Activated CD4-positive, alpha-beta T cell treated with anti-CD3 and anti-CD28 coated beads, Interleukin-2, amount 10 ng/mL, durations not matched to agents 24 days and 14 days (primary cell): ENCODE measurements around the gene OS9. TPM values are rescaled to one million over a fixed set of nuclear protein-coding genes. Genes with fewer than 3 reads are reported as not detected.

ENCODE experiments used
- DNase-seq: peaks from one replicate; pipeline ENCODE4 v3.0.0; 2022
- H3K27ac Mint-ChIP-seq: one replicate; pipeline ENCODE4 v1.8.0; 2022; ENCODE audit warnings: mild to moderate bottlenecking, mixed read lengths
- H3K27me3 Mint-ChIP-seq: one replicate; pipeline ENCODE4 v1.8.0; 2022; ENCODE audit warnings: mixed read lengths
- H3K36me3 Mint-ChIP-seq: one replicate; pipeline ENCODE4 v1.8.0; 2022; ENCODE audit warnings: low read depth, mild to moderate bottlenecking, mixed read lengths
- H3K4me1 Mint-ChIP-seq: one replicate; pipeline ENCODE4 v1.8.0; 2021; ENCODE audit warnings: mixed read lengths
- H3K4me3 Mint-ChIP-seq: one replicate; pipeline ENCODE4 v1.8.0; 2022; ENCODE audit warnings: mild to moderate bottlenecking, moderate library complexity, mixed read lengths
- H3K9me3 Mint-ChIP-seq: one replicate; pipeline ENCODE4 v1.8.0; 2021; ENCODE audit warnings: mixed read lengths
- intact Hi-C: fragments of 100-400 bp; cut with micrococcal nuclease; formaldehyde crosslinking; loops from one replicate; pipeline ENCODE4 v1.15.1; 2023
- total RNA-seq: library from RNA; stranded (reverse); gene quantifications from 2 replicates; pipeline ENCODE4 v1.2.3, GENCODE V29; 2022

Gene OS9
- total RNA-seq, 1 donor from 2014 or later: 84.3 TPM

DNA sequence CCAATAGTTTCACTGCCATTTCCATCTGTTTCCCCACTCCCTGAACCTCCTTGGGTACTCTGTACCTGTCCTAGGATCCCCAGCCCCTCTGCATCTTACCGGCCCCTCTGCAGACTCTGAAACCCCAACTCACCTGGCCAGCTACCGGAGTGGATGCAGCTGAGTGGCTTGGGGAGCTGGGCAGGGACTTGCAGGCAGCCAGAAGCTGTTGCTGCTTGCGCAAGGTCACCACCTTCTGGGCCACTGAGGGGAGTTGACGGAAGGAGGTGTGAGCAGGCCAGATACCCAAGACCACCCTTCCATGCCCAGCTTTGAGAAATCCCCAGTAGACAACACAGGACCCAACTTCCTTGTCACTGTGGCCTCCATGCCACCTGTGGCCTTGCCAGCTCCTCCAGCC lies 38.3 kb downstream of the OS9 start:
- Mint-ChIP-seq H3K9me3 (no peaks in the 10 kb centered on the region), H3K27me3 (no peaks in the 10 kb centered on the region), H3K4me3 (no peak overlapping the region), H3K27ac (peak overlapping the region; percentile 13), H3K4me1 (peaks cover 9% of the 10 kb centered on the region), H3K36me3 (peaks cover 69% of the 10 kb centered on the region)
- intact Hi-C loops: no loop called here
- DNase-seq: no peak

DNA sequence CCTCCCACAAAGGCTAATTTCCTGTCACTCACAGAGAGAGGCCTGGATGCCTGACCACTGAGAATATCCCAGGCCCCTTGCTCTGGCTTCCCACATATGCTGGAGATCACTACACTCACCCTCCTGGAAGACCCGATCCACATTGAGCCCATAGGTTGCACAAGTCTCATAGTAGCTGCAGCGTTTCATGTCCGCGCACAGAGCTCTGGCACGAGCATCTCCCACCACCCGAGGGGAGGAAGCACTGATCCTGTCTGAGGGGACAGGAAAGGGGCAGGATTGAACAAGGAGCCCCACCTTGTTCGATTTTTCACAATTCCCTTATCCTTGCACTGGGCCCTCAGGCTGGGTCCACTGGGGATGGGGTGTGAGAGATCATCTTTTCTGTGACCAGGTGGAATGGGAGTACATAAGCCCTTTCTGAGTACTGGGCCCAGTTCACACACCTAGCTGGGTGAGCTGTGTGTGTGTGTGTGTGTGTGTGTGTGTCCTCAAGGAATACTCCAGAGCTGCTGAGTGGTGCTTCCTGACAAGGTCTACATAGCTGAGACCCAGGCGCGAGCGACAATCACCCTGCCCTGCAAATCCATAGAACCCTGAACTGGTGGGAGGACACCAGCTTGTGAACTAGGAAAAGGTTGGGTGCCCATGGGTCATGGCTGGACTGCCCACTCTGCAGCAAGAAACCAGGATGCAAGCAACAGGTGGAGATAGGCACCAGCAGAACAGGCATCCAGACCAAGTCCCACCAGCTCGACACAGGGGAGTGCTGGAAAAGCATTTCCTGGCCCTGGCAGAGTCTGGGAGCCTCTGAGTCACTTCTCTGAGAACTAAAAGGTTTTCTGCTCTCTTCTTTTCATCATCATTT lies 39.0 kb downstream of the OS9 start:
- peaks cover 66% of the 10 kb centered on the region for H3K36me3 Mint-ChIP-seq
- intact Hi-C loops: no loop called here
- H3K27ac Mint-ChIP-seq: peak overlapping the region; percentile 13
- H3K9me3 Mint-ChIP-seq: no peaks in the 10 kb centered on the region
- peaks cover 9% of the 10 kb centered on the region for H3K4me1 Mint-ChIP-seq
- no peak overlapping the region for H3K4me3 Mint-ChIP-seq
- DNase-seq: no peak
- no peaks in the 10 kb centered on the region for H3K27me3 Mint-ChIP-seq

- no peak for DNase-seq
- H3K4me1 Mint-ChIP-seq: peaks cover 10% of the 10 kb centered on the region
- no peak overlapping the region for H3K4me3 Mint-ChIP-seq
- intact Hi-C loops: no loop called here
- no peaks in the 10 kb centered on the region for H3K27me3 Mint-ChIP-seq
- peaks cover 59% of the 10 kb centered on the region for H3K36me3 Mint-ChIP-seq
- H3K9me3 Mint-ChIP-seq: no peaks in the 10 kb centered on the region
- H3K27ac Mint-ChIP-seq: no peak overlapping the region
These were observed 40.0 kb downstream of the OS9 start for GRCh38 chr12:57733928-57734327.

GRCh38 chr12:57734591-57734990 lies 40.7 kb downstream of the OS9 start:
- H3K4me3 Mint-ChIP-seq: no peak overlapping the region
- DNase-seq: no peak
- peaks cover 16% of the 10 kb centered on the region for H3K4me1 Mint-ChIP-seq
- H3K27me3 Mint-ChIP-seq: no peaks in the 10 kb centered on the region
- H3K36me3 Mint-ChIP-seq: peaks cover 58% of the 10 kb centered on the region
- peak overlapping the region; percentile 3 for H3K27ac Mint-ChIP-seq
- intact Hi-C loops: no loop called here
- no peaks in the 10 kb centered on the region for H3K9me3 Mint-ChIP-seq

GRCh38 chr12:57735198-57735855 lies 41.4 kb downstream of the OS9 start:
- Mint-ChIP-seq H3K9me3 (no peaks in the 10 kb centered on the region), H3K27ac (peak overlapping the region; percentile 7), H3K4me3 (no peak overlapping the region), H3K4me1 (peaks cover 21% of the 10 kb centered on the region), H3K27me3 (no peaks in the 10 kb centered on the region), H3K36me3 (peaks cover 51% of the 10 kb centered on the region)
- DNase-seq: no peak
- intact Hi-C loops: no loop called here

- intact Hi-C loops: no loop called here
- H3K4me1 Mint-ChIP-seq: peaks cover 28% of the 10 kb centered on the region
- H3K27ac Mint-ChIP-seq: peak overlapping the region; percentile 60
- H3K27me3 Mint-ChIP-seq: no peaks in the 10 kb centered on the region
- no peak overlapping the region for H3K4me3 Mint-ChIP-seq
- H3K36me3 Mint-ChIP-seq: peaks cover 43% of the 10 kb centered on the region
- H3K9me3 Mint-ChIP-seq: no peaks in the 10 kb centered on the region
- DNase-seq: no peak
These were observed 42.2 kb downstream of the OS9 start for GRCh38 chr12:57735952-57736740.

DNA sequence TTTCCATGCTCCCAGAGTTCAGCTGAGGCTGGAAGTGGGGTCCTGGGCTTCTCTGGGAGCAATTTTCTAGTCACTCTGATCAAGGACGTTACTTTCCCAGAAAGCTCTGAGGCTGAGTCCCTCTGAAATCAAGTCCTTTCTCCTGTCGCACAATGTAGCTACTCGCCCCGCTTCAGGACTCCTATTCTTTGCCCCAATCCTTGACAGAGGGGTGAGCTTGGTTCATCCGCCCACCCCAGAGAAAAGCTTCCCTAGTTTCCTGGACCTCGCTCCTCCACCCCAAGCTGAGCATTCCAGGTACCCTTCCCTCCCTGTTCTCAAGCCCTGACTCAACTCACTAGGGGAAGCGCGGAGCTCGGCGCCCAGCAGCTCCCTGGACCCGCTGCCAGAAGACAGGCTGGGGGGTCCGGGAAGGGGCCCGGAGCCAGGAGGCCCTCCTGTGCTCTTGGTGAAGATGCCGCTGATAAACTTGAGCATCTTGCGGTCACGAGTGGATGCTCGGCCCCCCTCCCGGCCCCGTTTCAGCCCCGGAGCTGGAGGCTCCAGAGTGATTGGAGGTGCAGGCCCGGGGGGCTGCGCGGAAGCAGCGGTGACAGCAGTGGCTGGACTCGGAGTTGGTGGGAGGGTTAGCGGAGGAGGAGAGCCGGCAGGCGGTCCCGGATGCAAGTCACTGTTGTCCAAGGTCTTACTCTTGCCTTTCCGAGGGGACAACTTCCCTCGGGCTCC lies 43.0 kb downstream of the OS9 start:
- Mint-ChIP-seq H3K36me3 (peaks cover 37% of the 10 kb centered on the region), H3K9me3 (no peaks in the 10 kb centered on the region), H3K4me3 (no peak overlapping the region), H3K27ac (peak overlapping the region; percentile 60), H3K4me1 (peaks cover 30% of the 10 kb centered on the region), H3K27me3 (no peaks in the 10 kb centered on the region)
- intact Hi-C loops: no loop called here
- no peak for DNase-seq

- Mint-ChIP-seq H3K27me3 (no peaks in the 10 kb centered on the region), H3K27ac (no peak overlapping the region), H3K4me3 (no peak overlapping the region), H3K36me3 (peaks cover 30% of the 10 kb centered on the region), H3K9me3 (no peaks in the 10 kb centered on the region), H3K4me1 (peaks cover 35% of the 10 kb centered on the region)
- DNase-seq: no peak
- intact Hi-C loops: no loop called here
These were observed 43.8 kb downstream of the OS9 start for GRCh38 chr12:57737467-57738460.

DNA sequence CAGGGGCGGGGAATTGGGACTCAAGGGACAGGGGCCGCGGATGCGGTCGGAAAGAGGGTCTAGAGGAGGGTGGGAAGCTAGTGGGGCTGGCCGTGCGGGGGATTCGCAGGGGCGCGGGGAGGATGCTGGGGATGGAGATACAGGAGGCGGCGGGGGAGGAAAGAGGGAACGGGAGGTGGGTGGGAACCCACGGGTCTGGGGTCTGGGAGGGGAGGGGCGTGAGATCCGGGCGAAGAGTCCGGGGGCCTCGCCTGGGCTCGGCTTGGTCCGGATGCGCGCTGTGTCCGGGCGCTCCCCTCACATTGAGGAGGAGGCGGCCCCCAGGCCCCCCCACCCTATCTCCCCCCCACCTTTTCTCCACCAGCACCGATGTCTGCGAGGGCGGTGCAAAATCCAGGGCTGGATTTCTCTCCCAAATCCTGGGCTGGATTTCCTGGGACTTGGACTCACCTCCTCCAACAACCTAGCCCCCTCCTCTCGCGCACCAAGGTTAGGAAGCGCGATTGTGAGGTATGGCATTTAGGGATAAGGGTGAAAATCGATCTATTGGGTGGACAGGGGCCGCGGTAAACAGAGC lies 44.8 kb downstream of the OS9 start, which contains the start of gene AGAP2:
Gene AGAP2, minus strand, starts transcription at position 82 of the 577 bp plus-strand sequence. CDS start 496 bp downstream, outside the sequence.
- H3K4me3 Mint-ChIP-seq: peak within 1 kb of the TSS; percentile 59
- intact Hi-C loops: no loop called here
- H3K9me3 Mint-ChIP-seq: no peaks in the 10 kb centered on the region
- peaks cover 25% of the 10 kb centered on the region for H3K36me3 Mint-ChIP-seq
- no peak for DNase-seq
- peaks cover 35% of the 10 kb centered on the region for H3K4me1 Mint-ChIP-seq
- H3K27ac Mint-ChIP-seq: peak within 1 kb of the TSS; percentile 74
- H3K27me3 Mint-ChIP-seq: no peaks in the 10 kb centered on the region

DNA sequence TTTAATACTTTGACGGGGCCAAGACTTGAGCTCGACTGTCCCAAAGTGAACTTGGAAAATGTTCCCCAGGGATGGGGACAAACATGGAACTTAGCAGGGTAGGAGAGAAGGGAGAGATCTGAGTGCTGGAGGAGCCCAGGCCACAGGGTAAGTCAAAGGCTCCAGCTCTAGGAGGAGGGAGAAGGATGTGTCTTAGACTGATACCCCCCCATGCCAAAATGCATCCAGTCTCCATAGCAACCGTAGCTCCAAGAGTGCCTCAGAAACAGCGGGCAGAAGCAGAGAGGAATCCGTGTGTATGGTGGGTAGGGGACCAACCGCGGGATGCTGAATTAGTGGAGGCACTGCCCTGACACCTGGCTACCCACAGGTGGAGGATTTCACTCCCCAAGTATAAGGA lies 45.5 kb downstream of the OS9 start:
- Mint-ChIP-seq H3K36me3 (peaks cover 23% of the 10 kb centered on the region), H3K9me3 (no peaks in the 10 kb centered on the region)
- intact Hi-C loops: no loop called here

DNA sequence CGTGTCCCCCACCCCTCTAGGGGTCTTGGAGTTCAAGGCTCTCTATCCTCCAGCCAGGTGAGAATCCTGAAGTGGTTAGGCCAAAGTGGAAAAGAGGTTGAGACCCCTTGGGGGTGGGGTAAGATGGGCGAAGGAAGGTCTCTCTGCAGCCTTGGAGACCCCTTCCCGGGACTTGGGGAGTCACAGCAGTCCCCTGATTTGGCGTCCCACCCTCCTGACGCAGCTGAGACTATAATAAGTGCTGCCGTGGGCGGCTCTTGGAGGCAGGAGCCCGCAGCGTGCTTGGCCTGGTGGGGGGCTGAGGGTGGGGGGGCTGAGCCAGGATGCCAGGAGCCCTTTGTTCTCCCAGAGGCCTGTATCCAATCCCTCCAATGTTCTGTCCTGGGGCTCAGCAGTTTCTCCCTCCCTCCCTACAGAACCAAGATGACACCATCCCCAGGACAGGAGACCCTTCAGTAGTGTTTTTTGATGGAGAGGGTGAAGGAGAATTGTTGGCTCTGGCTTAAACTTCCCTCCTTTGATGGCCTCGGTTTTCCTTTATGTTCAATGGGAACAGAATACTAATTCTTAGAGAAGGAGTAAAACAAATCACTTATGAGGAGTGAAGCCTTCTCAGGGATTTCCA lies 46.1 kb downstream of the OS9 start:
- no peak for DNase-seq
- peaks cover 20% of the 10 kb centered on the region for H3K36me3 Mint-ChIP-seq
- peak overlapping the region; percentile 29 for H3K27ac Mint-ChIP-seq
- no peaks in the 10 kb centered on the region for H3K27me3 Mint-ChIP-seq
- intact Hi-C loops: loop anchor here (5.0 to 10.0 kb wide), 3 partner anchors 263 to 675 kb away; partner anchors contain the start of gene ARHGAP9
- H3K4me3 Mint-ChIP-seq: peak overlapping the region; percentile 90
- H3K9me3 Mint-ChIP-seq: no peaks in the 10 kb centered on the region
- peaks cover 41% of the 10 kb centered on the region for H3K4me1 Mint-ChIP-seq

More for the DNA sequence above, 45.5 kb downstream of the OS9 start:
- Mint-ChIP-seq H3K4me3 (peak overlapping the region; percentile 59), H3K4me1 (peaks cover 41% of the 10 kb centered on the region), H3K27ac (peak overlapping the region; percentile 74), H3K27me3 (no peaks in the 10 kb centered on the region)
- DNase-seq: no peak
